ENCODE results near the gene PIEZO2.
"Not testable (repeated sequence)": the region's sequence is repeated elsewhere in the genome, so short reads cannot be mapped to it uniquely, and the experiment has no call there.

DNA sequence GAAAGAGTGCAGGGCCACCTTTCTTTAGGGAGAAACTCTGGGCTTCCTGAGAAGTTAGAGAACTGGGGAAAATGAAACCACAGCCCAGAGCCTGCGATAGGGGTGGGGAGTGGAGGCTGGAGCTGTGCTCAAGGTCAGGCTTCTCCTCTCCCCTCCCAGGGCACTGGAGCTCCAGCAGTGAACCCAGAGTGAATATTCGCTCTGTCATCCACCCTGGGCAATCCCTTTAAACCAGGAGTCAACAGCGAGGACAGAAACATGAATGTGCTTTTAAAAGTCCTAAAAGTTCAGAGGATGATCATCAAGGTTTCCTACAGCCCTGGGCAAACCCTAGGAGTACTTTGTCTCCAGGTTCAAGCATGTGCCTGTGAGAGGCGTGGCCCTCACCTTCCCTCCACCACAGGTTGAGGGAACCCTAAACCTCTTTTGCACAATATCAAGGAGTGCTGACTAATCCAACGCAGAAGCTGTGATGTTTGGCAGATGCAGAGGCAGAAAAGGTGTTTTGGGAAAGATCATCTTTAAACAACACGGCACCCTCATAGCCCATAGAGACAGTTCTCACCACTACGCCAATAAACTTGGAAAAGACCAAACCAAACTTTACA lies 522.7 kb downstream of the PIEZO2 start:
- not testable (repeated sequence) for TF ChIP-seq CTCF, POLR2A (IDR thresholded peaks at IDR 0.05)

Data from heart left ventricle (tissue), 13 donors.